Large intestine (tissue), 3 donors: ENCODE data around the gene KIAA1958. TPM values are rescaled to one million over a fixed set of nuclear protein-coding genes. Genes with fewer than 3 reads are reported as not detected.

Source experiments
- DNase-seq, 2 donors: peaks; one replicate each; pipeline versions ENCODE4 v3.0.0 to v3.0.0-alpha.2; 2013
- H3K27ac ChIP-seq: one replicate; pipeline ENCODE4 v1.5.1; 2013; ENCODE audit warnings: low read length
- H3K27me3 ChIP-seq: 2 replicates; pipeline ENCODE4 v1.6.1; 2013; ENCODE audit warnings: low read length; ENCODE audit not compliant: control insufficient read depth, insufficient read depth
- H3K36me3 ChIP-seq: 2 replicates; pipeline ENCODE4 v1.6.1; 2013; ENCODE audit warnings: low read length; ENCODE audit not compliant: control insufficient read depth, insufficient read depth
- H3K4me1 ChIP-seq: one replicate; pipeline ENCODE4 v1.6.1; 2013; ENCODE audit warnings: low read length; ENCODE audit not compliant: control insufficient read depth, insufficient read depth
- H3K4me3 ChIP-seq: one replicate; pipeline ENCODE4 v1.5.1; 2013; ENCODE audit warnings: low read length
- H3K9me3 ChIP-seq: one replicate; pipeline ENCODE4 v1.6.1; 2013; ENCODE audit warnings: mild to moderate bottlenecking, low read depth, low read length, moderate library complexity; ENCODE audit not compliant: control insufficient read depth
- WGBS: methylation state at CpG from one replicate; pipeline ENCODE4 v1.1.5; 2013; ENCODE audit warnings: low lambda C conversion rate; ENCODE audit not compliant: insufficient coverage; 5-methylcytosine and 5-hydroxymethylcytosine counted together
- polyA plus RNA-seq: library from polyadenylated mRNA; unstranded; fragments of 120-200 nt; gene quantifications from one replicate; pipeline ENCODE4 v1.2.1, GENCODE V29; 2013

KIAA1958 gene
- polyA plus RNA-seq, 1 donor, result 8.9 TPM

GRCh38 chr9:112677040-112677439, 190.4 kb downstream of the KIAA1958 start:
- no peak for DNase-seq
- Histone ChIP-seq H3K27me3 (no peaks in the 10 kb centered on the region), H3K36me3 (no peaks in the 10 kb centered on the region), H3K27ac (no peak overlapping the region), H3K4me1 (no peaks in the 10 kb centered on the region), H3K4me3 (no peak overlapping the region), H3K9me3 (no peaks in the 10 kb centered on the region)

- DNase-seq, result peak in 1 of 2 donors; percentile 8
- no peaks in the 10 kb centered on the region for H3K27me3 ChIP-seq
- no peaks in the 10 kb centered on the region for H3K4me1 ChIP-seq
- H3K4me3 ChIP-seq, result no peak overlapping the region
- 50% methylated on average over 2 of the region's 6 CpGs for WGBS
- H3K27ac ChIP-seq, result no peak overlapping the region
- peaks cover 3% of the 10 kb centered on the region for H3K36me3 ChIP-seq
- H3K9me3 ChIP-seq, result no peaks in the 10 kb centered on the region
Measured at GRCh38 chr9:112680731-112681402, 194.2 kb downstream of the KIAA1958 start.

- Histone ChIP-seq H3K36me3 (peaks cover 30% of the 10 kb centered on the region), H3K27ac (no peak overlapping the region), H3K4me3 (no peak overlapping the region), H3K27me3 (no peaks in the 10 kb centered on the region), H3K9me3 (no peaks in the 10 kb centered on the region), H3K4me1 (no peaks in the 10 kb centered on the region)
- 80% methylated on average over 1 of the region's 6 CpGs for WGBS
- no peak for DNase-seq
Measured at GRCh38 chr9:112689161-112689740, 202.6 kb downstream of the KIAA1958 start.

- H3K4me3 ChIP-seq, result no peak overlapping the region
- no peaks in the 10 kb centered on the region for H3K27me3 ChIP-seq
- WGBS, result 100% methylated on average over 1 of the region's 4 CpGs
- no peak for DNase-seq
- H3K27ac ChIP-seq, result no peak overlapping the region
- H3K4me1 ChIP-seq, result no peaks in the 10 kb centered on the region
- peaks cover 30% of the 10 kb centered on the region for H3K36me3 ChIP-seq
- H3K9me3 ChIP-seq, result no peaks in the 10 kb centered on the region
Measured at GRCh38 chr9:112694706-112695555, 208.3 kb downstream of the KIAA1958 start.

GRCh38 chr9:112696461-112696860, 209.8 kb downstream of the KIAA1958 start:
- H3K9me3 ChIP-seq, result no peaks in the 10 kb centered on the region
- no peak for DNase-seq
- no peak overlapping the region for H3K27ac ChIP-seq
- H3K36me3 ChIP-seq, result peaks cover 25% of the 10 kb centered on the region
- H3K4me1 ChIP-seq, result no peaks in the 10 kb centered on the region
- H3K4me3 ChIP-seq, result no peak overlapping the region
- H3K27me3 ChIP-seq, result no peaks in the 10 kb centered on the region
- WGBS, result no CpG with 5 or more reads among the region's 5 CpGs

GRCh38 chr9:112699230-112699629, 212.6 kb downstream of the KIAA1958 start:
- Histone ChIP-seq H3K36me3 (peaks cover 15% of the 10 kb centered on the region), H3K9me3 (no peaks in the 10 kb centered on the region), H3K27me3 (no peaks in the 10 kb centered on the region), H3K27ac (no peak overlapping the region), H3K4me1 (no peaks in the 10 kb centered on the region), H3K4me3 (no peak overlapping the region)
- no peak for DNase-seq
- 73% methylated on average over 2 of the region's 5 CpGs for WGBS

- Histone ChIP-seq H3K36me3 (peaks cover 17% of the 10 kb centered on the region), H3K27ac (no peak overlapping the region), H3K27me3 (no peaks in the 10 kb centered on the region), H3K9me3 (no peaks in the 10 kb centered on the region), H3K4me3 (no peak overlapping the region), H3K4me1 (no peaks in the 10 kb centered on the region)
- DNase-seq, result no peak
Measured at GRCh38 chr9:112700085-112700484, 213.5 kb downstream of the KIAA1958 start.

GRCh38 chr9:112703304-112703703, 216.7 kb downstream of the KIAA1958 start:
- H3K36me3 ChIP-seq, result peaks cover 8% of the 10 kb centered on the region
- H3K4me3 ChIP-seq, result no peak overlapping the region
- H3K27me3 ChIP-seq, result no peaks in the 10 kb centered on the region
- no peak for DNase-seq
- no CpG with 5 or more reads among the region's 2 CpGs for WGBS
- no peaks in the 10 kb centered on the region for H3K9me3 ChIP-seq
- no peak overlapping the region for H3K27ac ChIP-seq
- H3K4me1 ChIP-seq, result no peaks in the 10 kb centered on the region

GRCh38 chr9:112705768-112706427, 219.3 kb downstream of the KIAA1958 start:
- Histone ChIP-seq H3K4me1 (no peaks in the 10 kb centered on the region), H3K9me3 (no peaks in the 10 kb centered on the region), H3K27ac (no peak overlapping the region), H3K27me3 (no peaks in the 10 kb centered on the region), H3K36me3 (peaks cover 7% of the 10 kb centered on the region), H3K4me3 (no peak overlapping the region)
- 46% methylated on average over 3 of the region's 6 CpGs for whole genome bisulfite sequencing
- DNase-seq, result peak; percentile 41 to 48

GRCh38 chr9:112711050-112711689, 224.5 kb downstream of the KIAA1958 start:
- 89% methylated on average over 4 of the region's 7 CpGs for WGBS
- DNase-seq, result no peak
- Histone ChIP-seq H3K36me3 (peaks cover 10% of the 10 kb centered on the region), H3K27ac (no peak overlapping the region), H3K4me1 (no peaks in the 10 kb centered on the region), H3K9me3 (peaks cover 9% of the 10 kb centered on the region), H3K4me3 (no peak overlapping the region), H3K27me3 (no peaks in the 10 kb centered on the region)
